Endothelial cell of umbilical vein (primary cell): Measurements from ENCODE around the gene RTKN. TPM values are rescaled to one million over a fixed set of nuclear protein-coding genes. Genes with fewer than 3 reads are reported as not detected.

Experiments used
- BruUV-seq: library from RNA; stranded (reverse); fragments of 400-500 nt; replicated peaks from 2 replicates; lab custom pipeline; 2021; lab: Mats Ljungman, UMichigan
- CTCF ChIA-PET: fragments of 300-600, 350-600 bp; sonication (Branson Sonifier 250); formaldehyde crosslinking; loops from one replicate; lab custom pipeline; 2021; ENCODE audit warnings: antibody characterized with exemption, inconsistent platforms; lab: Charles Lee
- POLR2A ChIA-PET: fragments of 300-600, 350-600 bp; sonication (Branson Sonifier 250); formaldehyde crosslinking; loops from one replicate; lab custom pipeline; 2021; ENCODE audit warnings: antibody characterized with exemption, inconsistent platforms; lab: Charles Lee
- DNase-seq: peaks from one replicate; pipeline ENCODE4 v3.0.0-alpha.2; 2011; ENCODE audit warnings: low read depth, low spot score
- FAIRE-seq: peaks from 2 replicates; lab custom pipeline; 2011; peaks lifted over from hg19 to GRCh38; lab: Jason Lieb, UNC
- H2AFZ ChIP-seq: 2 replicates; pipeline ENCODE4 v1.6.0; 2012; ENCODE audit warnings: low read depth, low read length, control low read depth, inconsistent platforms
- H3K27ac ChIP-seq: 2 replicates; pipeline ENCODE4 v1.5.1; 2011; ENCODE audit warnings: low read depth, mild to moderate bottlenecking, control low read depth, low read length, moderate library complexity; ENCODE audit not compliant: insufficient read depth
- H3K27me3 ChIP-seq, 2 experiments: 2 replicates each; pipeline versions ENCODE4 v1.6.0 to v1.6.1; 2011; ENCODE audit warnings: low read length in 2 of 2, mixed read lengths in 1 of 2; ENCODE audit not compliant: control insufficient read depth in 2 of 2, insufficient read depth in 2 of 2
- H3K36me3 ChIP-seq, 2 experiments: 2 replicates in 1 of 2; 3 replicates in 1 of 2; pipeline ENCODE4 v1.5.1; 2011; ENCODE audit warnings: low read length in 2 of 2, mild to moderate bottlenecking in 1 of 2, moderate library complexity in 1 of 2; ENCODE audit not compliant: control insufficient read depth in 2 of 2, insufficient read depth in 2 of 2; ENCODE audit errors: extremely low read depth in 1 of 2
- H3K4me1 ChIP-seq: 3 replicates; pipeline ENCODE4 v1.5.1; 2011; ENCODE audit warnings: mild to moderate bottlenecking, low read length; ENCODE audit not compliant: control insufficient read depth, insufficient read depth; ENCODE audit errors: extremely low read depth
- H3K4me2 ChIP-seq: 2 replicates; pipeline ENCODE4 v1.6.1; 2011; ENCODE audit warnings: low read length, control low read depth, mixed read lengths; ENCODE audit not compliant: insufficient read depth
- H3K4me3 ChIP-seq, 3 experiments: fragments of 200-600 bp in 1 of 3; sonication (generic), shearing (Covaris generic) in 1 of 3; replicated peaks in 1 of 3; 2 replicates each; pipeline ENCODE4 v1.5.1; 2011 to 2016; ENCODE audit warnings: control low read depth in 3 of 3, low read length in 3 of 3, mild to moderate bottlenecking in 2 of 3, inconsistent platforms in 1 of 3, low read depth in 1 of 3, moderate library complexity in 1 of 3; ENCODE audit not compliant: insufficient read depth in 1 of 3
- H3K79me2 ChIP-seq: 2 replicates; pipeline ENCODE4 v1.6.0; 2012; ENCODE audit warnings: low read length, inconsistent platforms; ENCODE audit not compliant: control insufficient read depth, insufficient read depth
- H3K9ac ChIP-seq: replicated peaks from 2 replicates; pipeline ENCODE3; 2011; ENCODE audit warnings: low read length, control low read depth; ENCODE audit not compliant: insufficient read depth; ENCODE audit errors: extremely low read depth
- H3K9me1 ChIP-seq: replicated peaks from 3 replicates; pipeline ENCODE4 v1.6.0; 2011; ENCODE audit warnings: mild to moderate bottlenecking, low read length; ENCODE audit not compliant: control insufficient read depth, insufficient read depth; ENCODE audit errors: extremely low read depth
- H3K9me3 ChIP-seq: replicated peaks from 2 replicates; pipeline ENCODE4 v1.5.1; 2012; ENCODE audit warnings: low read length, inconsistent platforms; ENCODE audit not compliant: control insufficient read depth, insufficient read depth
- H4K20me1 ChIP-seq: replicated peaks from 2 replicates; pipeline ENCODE3; 2011; ENCODE audit warnings: mild to moderate bottlenecking, low read length; ENCODE audit not compliant: control insufficient read depth, insufficient read depth; ENCODE audit errors: extremely low read depth
- CTCF ChIP-seq, 2 donors: IDR thresholded peaks; 1 replicate in 1 of 2; 2 replicates in 1 of 2; pipeline ENCODE4 v1.5.1; 2011; ENCODE audit warnings: low read length in 2 of 2, mild to moderate bottlenecking in 2 of 2, moderate library complexity in 2 of 2, control low read depth in 1 of 2, inconsistent platforms in 1 of 2, low read depth in 1 of 2; ENCODE audit not compliant: insufficient read depth in 1 of 2; ENCODE audit errors: extremely low read depth in 1 of 2
- EZH2 ChIP-seq: IDR thresholded peaks from 2 replicates; pipeline ENCODE4 v1.6.1; 2012; ENCODE audit warnings: borderline replicate concordance, low read depth, mild to moderate bottlenecking, moderate library complexity, low read length, inconsistent platforms; ENCODE audit not compliant: severe bottlenecking
- FOS ChIP-seq: IDR thresholded peaks from 2 replicates; pipeline ENCODE4 v1.6.1; 2011; ENCODE audit warnings: mild to moderate bottlenecking, low read length, moderate library complexity, borderline replicate concordance; ENCODE audit not compliant: insufficient read depth
- GATA2 ChIP-seq: IDR thresholded peaks from 2 replicates; pipeline ENCODE4 v1.7.0; 2011; ENCODE audit warnings: low read depth, mild to moderate bottlenecking, moderate library complexity, mixed read lengths, low read length; ENCODE audit not compliant: insufficient read length, insufficient read depth
- JUN ChIP-seq: IDR thresholded peaks from 2 replicates; pipeline ENCODE4 v1.6.1; 2011; ENCODE audit warnings: borderline replicate concordance, low read depth; ENCODE audit not compliant: insufficient read length, insufficient read depth
- MAX ChIP-seq: IDR thresholded peaks from 2 replicates; pipeline ENCODE4 v1.6.1; 2011; ENCODE audit not compliant: insufficient read depth, insufficient read length
- MYC ChIP-seq: IDR thresholded peaks from one replicate; pipeline ENCODE4 v1.6.1; 2011; ENCODE audit warnings: mild to moderate bottlenecking, low read depth, low read length
- POLR2A ChIP-seq: IDR thresholded peaks from 2 replicates; pipeline ENCODE4 v1.6.1; 2012; ENCODE audit warnings: low read depth, mild to moderate bottlenecking, control low read depth, low read length
- POLR2AphosphoS5 ChIP-seq: IDR thresholded peaks from 2 replicates; pipeline ENCODE4 v1.6.1; 2012; ENCODE audit warnings: low read depth, mild to moderate bottlenecking, control low read depth, low read length, moderate library complexity; ENCODE audit not compliant: insufficient read depth
- dilution Hi-C: fragments of 300-500 bp; cut with MboI; formaldehyde crosslinking; loops from one replicate; pipeline ENCODE4 v1.15.0; 2019; ENCODE audit warnings: low sequenced_read_pairs; ENCODE audit not compliant: extremely low pct_ligation_motif_present
- intact Hi-C: fragments of 100-400 bp; cut with micrococcal nuclease; formaldehyde crosslinking; loops from one replicate; pipeline ENCODE4 v1.10.0; 2022
- polyA plus RNA-seq, 4 experiments: library from polyadenylated mRNA; depleted of rRNA in 3 of 4; stranded (reverse) in 3 of 4; unstranded in 1 of 4; fragments of >200 nt; gene quantifications; 2 replicates each; pipeline versions ENCODE4 v1.2.1 to v1.2.3, GENCODE V29; 2011 to 2012; ENCODE audit warnings: missing spikeins in 1 of 4
- total RNA-seq: library from RNA; stranded (reverse); gene quantifications from 2 replicates; pipeline ENCODE4 v1.2.3, GENCODE V29; 2021

The RTKN gene
- total and polyA plus RNA-seq, 2 donors (not counting 3 experiments of a cell fraction or from before 2014, with no cell fraction given): 20.0 to 20.7 TPM

GRCh38 chr2:74393525-74393924 lies 48.2 kb downstream of the RTKN start:
- dilution Hi-C loops (no loop called here), intact Hi-C loops (loop anchor here (5.0 to 10.0 kb wide), 2 partner anchors 56 to 569 kb away; partner anchors contain the start of gene STAMBP)
- no peak overlapping the region for H2AFZ ChIP-seq
- H3K79me2 ChIP-seq: peaks cover 29% of the 10 kb centered on the region
- CTCF ChIA-PET: no interaction called here
- peaks cover 3% of the 10 kb centered on the region for H4K20me1 ChIP-seq
- no peak overlapping the region for H3K4me2 ChIP-seq
- no peaks in the 10 kb centered on the region for H3K9me1 ChIP-seq
- FAIRE-seq: no peak
- TF ChIP-seq GATA2: no peak
- TF ChIP-seq FOS: no peak
- TF ChIP-seq POLR2AphosphoS5: no peak
- TF ChIP-seq CTCF (IDR thresholded peaks at IDR 0.05; ENCODE audit: extremely low read depth in 1 of 2, insufficient read depth in 1 of 2, low read depth in 1 of 2, low read length in 2 of 2): no peak
- TF ChIP-seq JUN: no peak
- TF ChIP-seq POLR2A: no peak
- TF ChIP-seq MYC: no peak
- no peak for TF ChIP-seq EZH2
- no peak for TF ChIP-seq MAX
- POLR2A ChIA-PET: no interaction called here
- no peak overlapping the region for H3K4me3 ChIP-seq
- BruUV-seq: no TSS peak
- H3K4me1 ChIP-seq: peaks cover 12% of the 10 kb centered on the region
- no peaks in the 10 kb centered on the region for H3K9me3 ChIP-seq
- no peak for DNase-seq
- no peaks in the 10 kb centered on the region for H3K27me3 ChIP-seq
- no peak overlapping the region for H3K27ac ChIP-seq
- no peak overlapping the region for H3K9ac ChIP-seq
- H3K36me3 ChIP-seq: no peaks in the 10 kb centered on the region
